HK-2 (cell line): ENCODE results near the gene DSCAML1.

Experiments
- DNase-seq: peaks from one replicate; pipeline ENCODE4 v3.0.0-alpha.2; 2018; ENCODE audit not compliant: unreplicated experiment

Gene DSCAML1

GRCh38 chr11:117691218-117691514, 105.8 kb downstream of the DSCAML1 start:
- no peak for DNase-seq

GRCh38 chr11:117690484-117691217, 106.4 kb downstream of the DSCAML1 start:
- DNase-seq: no peak

- DNase-seq: no peak
Measured at GRCh38 chr11:117688255-117688797, 108.7 kb downstream of the DSCAML1 start.

- DNase-seq: no peak
Measured at GRCh38 chr11:117687776-117688175, 109.2 kb downstream of the DSCAML1 start.

- no peak for DNase-seq
Measured at GRCh38 chr11:117686711-117687110, 110.3 kb downstream of the DSCAML1 start.

- no peak for DNase-seq
Measured at GRCh38 chr11:117685566-117685965, 111.5 kb downstream of the DSCAML1 start.

- DNase-seq: no peak
Measured at GRCh38 chr11:117684731-117685130, 112.3 kb downstream of the DSCAML1 start.

GRCh38 chr11:117684111-117684510, 112.9 kb downstream of the DSCAML1 start:
- no peak for DNase-seq

- DNase-seq: no peak
Measured at GRCh38 chr11:117681438-117681837, 115.6 kb downstream of the DSCAML1 start.

- DNase-seq: no peak
Measured at GRCh38 chr11:117679461-117679860, 117.6 kb downstream of the DSCAML1 start.

GRCh38 chr11:117678658-117679406, 118.2 kb downstream of the DSCAML1 start:
- no peak for DNase-seq

- DNase-seq: no peak
Measured at GRCh38 chr11:117677729-117678310, 119.2 kb downstream of the DSCAML1 start.

GRCh38 chr11:117676501-117676900, 120.5 kb downstream of the DSCAML1 start:
- DNase-seq: no peak

GRCh38 chr11:117673602-117674001, 123.4 kb downstream of the DSCAML1 start:
- no peak for DNase-seq

- DNase-seq: no peak
Measured at GRCh38 chr11:117671370-117671769, 125.6 kb downstream of the DSCAML1 start.

- DNase-seq: no peak
Measured at GRCh38 chr11:117670924-117671323, 126.1 kb downstream of the DSCAML1 start.

GRCh38 chr11:117670443-117670842, 126.6 kb downstream of the DSCAML1 start:
- DNase-seq: no peak

GRCh38 chr11:117669616-117670015, 127.4 kb downstream of the DSCAML1 start:
- DNase-seq: no peak

GRCh38 chr11:117669062-117669461, 128.0 kb downstream of the DSCAML1 start:
- no peak for DNase-seq

GRCh38 chr11:117668321-117668751, 128.7 kb downstream of the DSCAML1 start:
- DNase-seq: no peak

- no peak for DNase-seq
Measured at GRCh38 chr11:117664897-117665296, 132.1 kb downstream of the DSCAML1 start.

GRCh38 chr11:117663821-117664220, 133.2 kb downstream of the DSCAML1 start:
- DNase-seq: no peak

- DNase-seq: no peak
Measured at GRCh38 chr11:117663414-117663813, 133.6 kb downstream of the DSCAML1 start.
